NCI-H524 (cell line): ENCODE data around the gene HUS1.
A peak's percentile ranks its signal among the peaks of the same experiment; 100 is the strongest.
"Not testable (repeated sequence)": the region's sequence is repeated elsewhere in the genome, so short reads cannot be mapped to it uniquely, and the experiment has no call there.

ENCODE experiments used
- DNase-seq, 2 experiments: peaks; one replicate each; lab custom pipeline; 2025; lab: John Stamatoyannopoulos, UW

Gene HUS1

GRCh38 chr7:47979145-47979831 lies at the start of gene HUS1:
Gene HUS1, minus strand, starts transcription at chr7:47979615. Its CDS starts 96 bp downstream, at chr7:47979519.
- DNase-seq = peak; percentile 92 to 95

GRCh38 chr7:48028938-48029337 lies 49.5 kb upstream of the HUS1 start, which contains the start of gene SUN3:
Gene SUN3, minus strand, starts transcription at chr7:48029107. Its CDS starts 169 bp downstream, at chr7:48028938.
- DNase-seq = peak; percentile 65 to 86

- no peak for DNase-seq
Observed at GRCh38 chr7:48025624-48026023, 46.2 kb upstream of the HUS1 start.

- DNase-seq = no peak
Observed at GRCh38 chr7:48017674-48018073, 38.3 kb upstream of the HUS1 start.

GRCh38 chr7:48016641-48017040 lies 37.2 kb upstream of the HUS1 start:
- DNase-seq = no peak

- no peak for DNase-seq
Observed at GRCh38 chr7:48011951-48012350, 32.5 kb upstream of the HUS1 start.

GRCh38 chr7:48011323-48011722 lies 31.9 kb upstream of the HUS1 start:
- no peak for DNase-seq

- no peak for DNase-seq
Observed at GRCh38 chr7:48009954-48010353, 30.5 kb upstream of the HUS1 start.

GRCh38 chr7:48009257-48009656 lies 29.8 kb upstream of the HUS1 start:
- DNase-seq = no peak

GRCh38 chr7:48006866-48007265 lies 27.5 kb upstream of the HUS1 start:
- DNase-seq = no peak

- DNase-seq = no peak
Observed at GRCh38 chr7:48004638-48005037, 25.2 kb upstream of the HUS1 start.

GRCh38 chr7:48004032-48004431 lies 24.6 kb upstream of the HUS1 start:
- peak; percentile 61 to 96 for DNase-seq

- DNase-seq = not testable (repeated sequence)
Observed at GRCh38 chr7:48000164-48000563, 20.7 kb upstream of the HUS1 start.

- DNase-seq = no peak
Observed at GRCh38 chr7:47999413-47999812, 20.0 kb upstream of the HUS1 start.

- DNase-seq = no peak
Observed at GRCh38 chr7:47992446-47992845, 13.0 kb upstream of the HUS1 start.

GRCh38 chr7:47991741-47992311 lies 12.4 kb upstream of the HUS1 start:
- peak; percentile 24 to 49 for DNase-seq

GRCh38 chr7:47991270-47991669 lies 11.9 kb upstream of the HUS1 start:
- no peak for DNase-seq

- DNase-seq = no peak
Observed at GRCh38 chr7:47990592-47990991, 11.2 kb upstream of the HUS1 start.

- peak; percentile 50 to 82 for DNase-seq
Observed at GRCh38 chr7:47989607-47990400, 10.4 kb upstream of the HUS1 start.

GRCh38 chr7:47988496-47989386 lies 9.3 kb upstream of the HUS1 start:
- no peak for DNase-seq

- no peak for DNase-seq
Observed at GRCh38 chr7:47982610-47983009, 3.2 kb upstream of the HUS1 start.

GRCh38 chr7:47980648-47981047 lies 1.2 kb upstream of the HUS1 start:
- not testable (repeated sequence) for DNase-seq
